Ecto neural progenitor cell (in vitro differentiated cells): Measurements from ENCODE around the gene CDHR5.
"Not testable (repeated sequence)": the region's sequence is repeated elsewhere in the genome, so short reads cannot be mapped to it uniquely, and the experiment has no call there.

ENCODE experiments used
- DNase-seq: peaks from one replicate; pipeline ENCODE4 v3.0.0-alpha.2; 2018; ENCODE audit warnings: low spot score

CDHR5 gene

DNA sequence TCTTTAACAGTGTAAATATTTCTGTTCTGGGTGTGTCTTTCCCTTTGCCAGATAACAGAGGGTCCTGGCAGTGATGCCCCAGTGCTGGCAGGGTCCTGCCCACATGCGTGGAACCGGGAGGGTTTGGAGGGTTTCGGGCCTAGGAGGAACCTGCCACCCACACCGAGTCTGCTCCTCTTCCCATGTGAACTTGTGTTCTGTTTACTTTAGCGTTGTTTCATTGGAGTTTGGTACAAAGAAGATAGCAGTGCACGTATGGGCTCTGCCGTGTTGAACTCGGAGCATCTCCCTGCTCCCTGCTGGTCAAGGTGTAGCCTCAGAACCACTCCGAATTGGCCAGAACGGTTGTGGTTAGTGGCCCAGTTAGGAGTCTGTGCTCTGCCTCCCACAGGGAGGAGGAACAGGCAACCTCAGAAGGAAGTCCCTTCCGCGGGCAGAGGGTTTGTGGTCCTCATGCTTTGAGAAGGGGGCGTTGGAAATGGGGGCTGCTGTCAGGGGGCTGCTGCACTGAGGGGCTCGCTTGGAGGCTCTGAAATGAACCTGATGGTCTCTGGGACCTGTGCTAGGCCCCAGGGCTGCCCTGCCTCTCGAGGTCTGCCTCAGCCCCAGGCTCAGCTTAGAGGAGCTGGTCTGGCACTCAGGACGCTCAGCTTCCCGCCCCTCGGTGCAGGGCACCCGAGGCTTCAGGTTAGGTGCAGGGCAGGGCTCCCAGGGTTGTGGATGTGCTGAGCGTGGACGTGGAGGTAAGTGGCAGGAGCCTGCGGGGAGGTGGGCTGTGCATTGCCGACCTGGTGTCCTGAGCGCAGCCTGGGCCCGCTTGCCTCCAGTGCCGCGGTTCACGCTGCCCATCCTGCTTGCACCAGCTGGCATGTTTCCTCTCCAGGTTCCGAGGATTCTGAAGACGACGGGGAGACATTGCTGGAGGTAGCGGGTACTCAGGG lies 38.1 kb downstream of the CDHR5 start:
- no peak for DNase-seq

DNA sequence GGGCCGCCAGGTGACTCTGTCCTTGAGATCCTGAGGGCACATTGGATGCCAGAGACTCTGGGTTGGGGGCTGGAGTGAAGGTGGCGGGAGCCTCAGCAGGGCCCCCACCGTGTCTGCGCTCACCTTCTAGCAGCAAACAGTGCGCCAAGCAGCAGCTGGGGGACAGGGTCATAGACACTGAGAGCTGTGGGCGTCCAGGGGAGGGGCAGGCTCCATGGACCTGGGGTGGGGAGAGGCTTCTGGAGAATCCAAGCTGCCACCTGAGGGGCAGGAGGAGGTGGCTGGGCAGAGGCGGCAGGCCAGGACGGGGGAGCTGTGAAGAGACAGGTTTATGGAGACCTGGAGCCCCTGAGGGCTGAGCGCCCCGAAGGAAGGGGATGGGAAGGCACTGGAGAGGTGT lies 40.5 kb downstream of the CDHR5 start:
- DNase-seq = no peak

DNA sequence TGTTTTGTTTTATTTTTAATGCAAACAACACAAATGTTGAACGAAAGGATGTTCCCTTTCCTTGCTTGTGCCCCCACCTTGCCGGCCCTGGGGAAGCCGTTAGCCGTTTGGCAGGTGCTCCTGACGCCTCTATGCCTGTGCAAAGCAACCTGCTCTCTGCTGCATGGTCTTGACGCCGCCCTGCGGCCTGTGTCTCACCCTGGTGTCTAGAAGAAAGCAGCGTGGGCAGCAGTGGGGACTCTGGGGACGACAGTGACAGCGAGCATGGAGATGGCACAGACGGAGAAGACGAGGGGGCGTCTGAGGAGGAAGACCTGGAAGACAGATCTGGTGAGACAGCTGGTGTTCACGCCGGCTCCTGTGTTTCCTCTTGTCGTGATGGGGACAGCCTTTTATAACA lies 43.0 kb downstream of the CDHR5 start:
- no peak for DNase-seq

DNA sequence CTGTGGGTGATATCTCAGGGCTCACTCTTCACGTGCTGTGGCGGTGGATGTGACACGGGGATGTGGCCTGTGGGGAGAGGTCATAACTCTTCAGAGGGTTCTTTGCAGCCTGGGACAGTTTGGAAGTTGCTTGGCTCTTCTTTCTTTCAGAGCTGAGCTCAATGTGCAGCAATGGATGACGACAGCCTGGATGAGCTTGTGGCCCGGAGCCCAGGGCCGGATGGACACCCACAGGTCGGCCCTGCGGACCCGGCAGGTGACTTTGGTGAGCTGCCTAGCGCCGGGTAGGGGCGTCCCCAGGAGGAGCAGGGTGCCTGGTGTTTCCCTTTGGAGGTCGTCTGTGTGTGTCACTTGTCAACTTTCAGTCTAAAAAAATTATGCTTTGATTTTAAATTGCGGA lies 43.4 kb downstream of the CDHR5 start:
- DNase-seq = no peak

DNA sequence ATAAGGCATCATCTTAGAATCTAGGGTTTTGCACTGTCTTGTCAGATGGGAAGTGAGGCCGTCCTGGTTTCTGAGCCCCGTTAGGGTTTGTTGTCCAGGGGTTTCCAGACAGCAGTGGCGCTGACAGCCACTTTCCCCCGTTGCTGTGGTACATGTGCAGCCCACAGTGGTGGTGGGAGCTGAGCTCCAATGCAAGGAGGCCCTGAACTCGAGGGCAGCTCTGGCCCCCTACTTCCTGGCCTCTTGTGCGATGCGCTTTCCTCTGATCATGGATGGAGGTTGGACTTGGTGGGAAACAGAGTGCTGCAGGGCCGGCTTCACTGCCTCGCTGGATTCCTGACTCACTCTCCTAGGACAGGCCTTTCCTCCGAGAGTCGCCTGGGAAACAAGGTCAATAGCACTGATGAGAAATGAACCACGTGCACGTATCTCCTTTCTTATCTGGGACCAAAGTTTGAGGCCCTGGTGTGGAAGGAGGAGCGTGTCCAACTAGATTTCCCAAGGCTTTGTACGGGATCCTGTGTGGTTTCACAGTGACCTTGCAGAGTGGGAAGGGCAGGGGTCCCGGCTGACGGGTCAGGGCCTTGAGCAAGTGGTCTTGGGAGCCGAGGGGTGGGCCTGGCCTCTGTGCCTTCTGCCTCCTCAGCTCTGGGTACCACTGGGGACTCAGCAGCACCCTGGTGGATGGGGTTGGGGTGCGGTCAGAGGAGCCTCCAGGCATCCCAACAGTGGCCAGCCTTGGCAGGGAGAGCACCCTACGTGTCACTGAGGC lies 44.7 kb downstream of the CDHR5 start:
- DNase-seq = no peak

DNA sequence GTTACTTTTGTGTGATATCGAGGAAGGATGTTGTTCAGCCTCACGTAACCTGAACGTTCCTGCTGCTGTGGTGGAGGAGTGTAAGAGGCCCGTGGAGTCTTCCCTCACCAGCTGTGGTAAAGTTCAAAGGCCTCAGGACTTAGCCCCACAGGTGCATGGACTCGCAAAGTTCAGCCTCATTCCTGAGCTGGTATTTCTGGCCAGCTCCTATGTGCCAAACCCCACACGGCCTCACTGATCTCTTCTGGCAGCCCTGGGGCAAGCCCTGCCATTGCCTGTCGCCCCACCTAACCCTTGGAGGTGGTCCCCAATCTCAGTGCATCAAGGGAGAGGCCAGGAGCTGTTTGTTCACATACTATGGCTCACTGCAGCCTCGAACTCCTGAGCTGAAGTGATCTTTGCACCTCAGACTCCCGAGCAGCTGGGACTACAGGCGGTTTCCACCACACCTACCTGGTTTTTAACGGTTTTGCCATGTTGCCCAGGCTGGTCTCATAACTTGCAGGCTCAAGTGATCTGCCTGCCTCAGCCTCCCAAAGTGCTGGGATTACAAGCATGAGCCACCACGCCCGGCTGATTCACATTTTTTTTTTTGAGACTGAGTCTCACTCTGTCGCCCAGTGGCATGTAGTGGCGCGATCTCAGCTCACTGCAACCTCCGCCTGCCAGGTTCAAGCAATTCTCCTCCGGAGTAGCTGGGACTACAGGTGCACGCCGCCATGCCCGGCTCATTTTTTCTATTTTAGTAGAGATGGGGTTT lies 46.3 kb downstream of the CDHR5 start:
- DNase-seq = no peak

DNA sequence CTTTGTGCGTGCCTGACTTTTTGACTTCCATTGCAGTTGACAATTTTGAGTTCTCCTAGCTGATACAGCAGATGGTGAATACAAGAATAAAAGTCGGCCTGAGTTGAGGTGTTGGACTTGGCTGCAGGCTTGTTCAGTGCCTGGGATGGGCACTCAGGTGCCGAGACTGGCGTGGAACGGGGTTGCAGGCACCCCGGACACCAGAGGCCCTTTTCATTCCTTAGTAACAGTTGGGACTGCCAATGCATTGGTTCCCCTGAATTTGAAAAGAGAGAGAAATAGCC lies 47.2 kb downstream of the CDHR5 start:
- no peak for DNase-seq

DNA sequence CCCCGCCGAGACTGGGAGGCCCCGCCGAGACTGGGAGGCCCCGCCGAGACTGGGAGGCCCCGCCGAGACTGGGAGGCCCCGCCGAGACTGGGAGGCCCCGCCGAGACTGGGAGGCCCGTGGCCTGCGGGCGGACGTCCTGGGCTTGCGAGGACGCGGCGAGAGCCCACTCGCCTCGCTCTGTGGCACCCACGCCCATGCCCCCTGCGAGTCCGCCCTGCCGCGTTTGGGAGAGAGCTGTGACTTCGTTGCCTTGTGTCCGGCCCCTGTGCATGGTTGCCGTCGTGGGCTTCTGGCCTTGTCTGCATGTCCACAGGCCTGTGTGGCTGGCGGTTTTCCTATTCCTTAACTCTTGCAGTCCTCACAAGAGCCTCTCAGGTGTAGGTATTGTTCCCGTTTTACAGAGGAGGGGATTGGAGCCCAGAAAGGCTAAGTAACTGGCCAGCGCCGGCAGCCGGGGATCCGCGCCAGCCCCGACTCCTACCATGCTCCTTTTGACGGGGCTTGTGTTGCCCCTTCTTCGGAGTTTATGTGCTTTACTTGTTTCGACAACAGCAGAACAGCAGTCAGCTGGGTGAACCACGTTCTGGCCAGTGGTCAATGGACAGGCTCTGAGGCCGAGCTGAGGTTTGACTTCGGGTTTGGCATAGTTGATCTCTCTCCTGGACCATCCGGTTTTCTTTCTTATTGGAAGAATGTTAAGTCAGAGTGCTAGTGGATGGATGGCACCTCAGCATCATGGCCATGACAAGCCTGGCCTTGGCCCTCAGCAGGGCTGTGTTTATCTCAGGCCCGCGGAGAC lies 47.7 kb downstream of the CDHR5 start:
- DNase-seq = no peak

DNA sequence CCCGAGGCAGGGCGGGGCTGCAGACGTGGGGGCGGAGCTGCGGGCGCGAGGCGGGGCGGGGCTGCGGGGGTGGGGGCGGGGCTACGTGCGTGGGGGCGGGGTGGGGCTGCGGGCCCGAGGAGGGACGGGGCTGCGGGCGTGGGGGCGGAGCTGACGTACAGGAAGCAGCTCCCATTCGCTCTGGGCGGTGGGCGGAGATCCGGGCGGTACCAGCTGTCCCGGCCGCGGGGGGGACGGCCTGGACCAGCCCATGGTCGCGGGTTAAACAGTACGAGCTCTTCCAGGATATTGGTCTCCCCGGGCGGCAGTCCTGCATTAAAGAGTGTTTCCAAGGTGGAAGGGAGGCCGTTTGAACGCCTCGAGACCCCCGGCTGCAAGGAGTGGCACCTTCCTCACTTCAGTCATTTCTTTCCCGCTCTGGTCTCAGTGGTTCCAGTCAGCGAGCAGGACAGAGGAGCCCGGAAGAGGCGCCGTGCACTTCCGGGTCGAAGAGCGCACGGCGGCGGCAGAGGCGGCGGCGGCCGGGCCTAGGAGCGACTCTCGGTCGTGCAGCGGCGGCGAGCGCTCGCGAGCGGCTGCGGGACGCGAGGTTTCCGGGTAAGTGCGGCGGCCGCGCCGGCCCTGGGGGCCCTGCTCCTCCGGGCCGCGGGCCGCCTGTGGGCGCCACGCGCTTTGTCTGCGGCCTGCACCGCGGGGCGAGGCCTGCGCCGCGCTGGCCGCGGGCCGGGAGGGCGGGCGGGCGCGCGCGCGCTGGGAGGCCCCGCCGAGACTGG lies 48.6 kb downstream of the CDHR5 start, which contains the start of gene PHRF1:
Gene PHRF1 (plus strand): TSS at position 475 of the 773 bp plus-strand sequence. CDS start 5,043 bp downstream, outside the sequence.
- DNase-seq = peak; percentile 97

DNA sequence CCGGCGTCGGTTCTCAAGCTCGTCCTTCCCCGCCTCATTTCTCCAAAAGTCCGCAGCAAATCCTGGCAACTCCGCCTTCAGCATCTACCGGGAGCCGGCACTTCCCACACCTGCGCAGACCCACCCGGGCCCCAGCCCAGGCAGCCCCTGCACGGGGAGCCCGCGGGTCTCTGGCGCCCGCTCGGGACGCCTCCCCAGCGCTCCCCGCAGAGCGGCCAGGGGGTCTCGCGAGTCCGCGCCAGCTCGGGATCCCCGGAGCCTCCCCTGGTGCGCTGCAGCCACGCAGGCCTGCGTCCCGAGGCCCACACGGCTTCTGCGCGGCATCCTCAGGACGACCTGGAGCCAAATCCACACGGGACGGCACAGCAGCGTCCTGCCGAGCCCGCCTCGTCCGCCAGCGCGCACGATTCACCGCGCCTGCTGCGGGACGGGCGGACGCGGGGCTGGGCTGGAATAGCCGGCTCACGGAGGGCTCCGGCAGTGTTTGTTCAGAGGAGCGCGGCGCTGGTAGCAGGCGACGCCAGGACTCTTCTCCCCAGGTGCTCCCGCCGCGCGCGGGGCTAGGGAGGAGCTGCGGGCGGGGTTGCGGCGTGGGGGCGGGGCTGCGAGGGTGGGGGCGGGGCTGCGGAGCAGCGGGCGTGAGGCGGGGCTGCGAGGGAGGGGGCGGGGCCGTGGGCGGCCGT lies 49.3 kb downstream of the CDHR5 start:
- DNase-seq = no peak

DNA sequence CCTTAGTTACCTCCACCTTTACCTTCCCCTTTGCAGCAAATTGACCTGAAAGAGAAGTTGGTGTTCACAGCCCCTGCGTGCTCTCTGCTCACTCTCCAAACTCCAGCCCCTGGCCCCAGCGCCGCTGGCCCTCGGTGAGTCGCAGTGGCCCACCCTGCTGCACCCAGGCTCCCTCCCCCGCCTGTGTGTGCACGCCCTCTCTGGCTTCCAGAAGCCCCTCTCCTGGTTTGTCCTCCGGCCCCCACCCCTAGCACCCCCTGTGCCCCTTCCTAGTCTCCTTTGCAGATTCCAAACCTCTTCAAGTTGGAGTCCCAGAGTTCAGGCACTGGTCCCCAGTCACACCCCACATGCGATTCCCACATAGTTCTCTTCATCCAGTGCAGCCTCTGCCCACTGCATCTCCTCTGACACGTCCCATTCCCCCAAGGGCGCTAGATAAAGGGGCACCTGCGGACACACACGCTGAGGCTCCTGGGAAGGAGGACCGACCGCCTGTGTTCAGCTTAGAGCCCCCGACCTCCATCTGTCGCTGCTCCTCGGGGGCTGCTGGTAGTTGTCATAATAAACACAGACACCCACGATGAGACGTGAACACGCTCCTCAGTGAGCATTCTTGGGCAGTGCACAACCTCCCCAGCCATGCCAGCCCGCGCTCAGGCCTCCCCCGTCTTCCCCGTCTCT lies 50.0 kb downstream of the CDHR5 start:
- DNase-seq = no peak

DNA sequence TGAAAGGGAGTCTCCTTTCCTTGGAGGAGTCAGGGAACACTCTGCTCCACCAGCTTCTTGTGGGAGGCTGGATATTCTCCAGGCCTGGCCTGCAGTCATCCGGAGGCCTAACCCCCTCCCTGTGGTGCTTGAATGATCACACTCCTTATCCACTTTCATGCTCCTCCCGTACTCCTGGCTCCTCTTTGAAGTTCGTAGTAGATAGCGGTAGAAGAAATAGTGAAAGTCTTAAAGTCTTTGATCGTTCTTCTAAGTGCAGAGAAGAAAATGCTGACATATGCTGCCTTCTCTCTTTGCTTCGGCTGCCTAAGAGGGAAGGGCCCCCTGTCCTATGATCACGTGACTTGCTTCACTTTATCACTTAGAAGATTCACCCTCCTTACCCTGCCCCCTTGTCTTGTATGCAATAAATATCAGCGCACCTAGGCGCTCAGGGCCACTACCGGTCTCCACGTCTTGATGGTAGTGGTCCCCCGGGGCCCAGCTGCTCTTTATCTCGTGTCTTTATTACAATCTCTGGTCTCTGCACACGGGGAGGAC lies 50.7 kb downstream of the CDHR5 start:
- DNase-seq = not testable (repeated sequence)

DNA sequence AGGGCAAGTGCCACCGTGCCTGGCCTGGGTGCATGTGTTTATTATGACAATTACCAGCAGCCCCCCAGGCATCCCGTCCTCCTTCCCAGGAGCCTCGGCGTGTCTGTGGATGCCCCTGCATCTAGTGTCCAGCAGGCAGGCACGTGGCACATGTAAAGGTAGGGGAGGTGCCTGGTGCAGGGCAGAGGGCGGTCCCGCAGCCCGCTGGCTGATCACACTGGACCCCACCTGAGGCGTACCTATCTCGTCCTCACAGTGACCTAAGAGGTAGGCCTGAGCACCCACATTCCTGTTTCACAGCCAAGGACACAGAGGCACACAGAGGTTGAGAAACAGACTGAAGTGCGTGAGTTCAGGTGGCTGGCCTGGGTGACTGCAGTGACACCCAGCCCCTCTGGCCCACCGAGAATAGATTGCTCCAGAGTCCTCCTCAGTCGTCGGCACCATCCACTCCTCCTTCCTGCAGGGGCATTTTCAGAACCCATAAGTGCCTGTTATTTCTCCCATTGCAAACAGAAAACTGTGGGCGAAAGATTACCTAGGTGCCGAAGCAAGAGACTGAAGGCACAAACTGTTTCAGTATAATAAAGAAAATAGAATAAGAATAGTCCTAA lies 51.5 kb downstream of the CDHR5 start:
- no peak for DNase-seq

DNA sequence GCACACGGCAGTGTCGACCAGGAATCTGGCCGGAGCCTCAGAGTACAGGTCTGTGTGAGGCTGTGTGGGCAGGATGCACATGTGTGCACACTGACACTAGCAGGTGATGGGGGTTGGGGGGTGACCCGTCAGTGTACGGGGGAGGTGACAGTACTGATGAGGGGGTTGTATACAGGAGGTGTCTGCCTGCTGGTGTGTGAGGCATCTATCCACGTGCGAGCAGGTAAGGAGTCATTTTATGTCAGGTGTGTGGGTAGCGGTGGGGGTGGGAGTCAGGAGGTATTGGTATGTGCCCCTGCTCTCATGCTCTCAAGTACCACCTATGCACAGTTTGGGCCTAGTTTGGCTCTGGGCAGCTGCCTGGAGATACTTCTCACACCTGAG lies 53.0 kb downstream of the CDHR5 start:
- no peak for DNase-seq

DNA sequence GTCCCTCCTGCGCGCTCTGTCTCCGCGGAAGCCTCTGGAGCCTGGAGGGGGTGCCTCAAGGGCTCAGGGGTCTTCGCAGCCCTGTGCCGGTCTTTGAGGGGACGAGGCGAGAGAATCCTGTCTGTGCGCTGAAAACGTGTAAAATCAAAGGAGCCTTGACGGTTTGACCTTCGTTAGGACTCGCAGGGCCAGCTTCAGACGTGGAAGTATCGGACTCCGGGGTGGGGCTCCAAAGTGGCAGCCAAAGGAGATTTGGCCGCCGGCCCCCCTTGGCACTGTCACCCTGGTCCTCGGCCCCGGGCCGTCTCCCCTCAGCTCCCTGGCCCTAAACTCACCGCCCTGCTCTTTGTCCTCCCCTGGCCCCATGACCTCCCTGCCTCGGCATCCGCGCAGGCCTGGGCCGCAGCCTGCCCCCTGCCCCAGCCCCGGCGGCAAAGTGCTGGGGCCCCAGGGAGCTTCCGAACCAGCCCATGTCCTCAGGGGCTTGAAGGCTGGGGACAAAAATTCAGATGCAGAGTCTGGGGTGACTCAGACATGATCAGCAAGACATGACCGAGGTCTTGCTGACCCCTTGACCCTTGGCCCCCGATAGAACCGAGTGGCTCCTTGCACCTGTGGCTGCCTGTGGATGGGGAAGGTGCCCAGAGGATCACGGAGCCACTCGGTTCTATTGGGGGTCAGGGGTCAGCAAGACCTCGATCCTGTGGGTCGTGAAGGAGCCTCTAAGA lies 55.4 kb downstream of the CDHR5 start:
- no peak for DNase-seq

DNA sequence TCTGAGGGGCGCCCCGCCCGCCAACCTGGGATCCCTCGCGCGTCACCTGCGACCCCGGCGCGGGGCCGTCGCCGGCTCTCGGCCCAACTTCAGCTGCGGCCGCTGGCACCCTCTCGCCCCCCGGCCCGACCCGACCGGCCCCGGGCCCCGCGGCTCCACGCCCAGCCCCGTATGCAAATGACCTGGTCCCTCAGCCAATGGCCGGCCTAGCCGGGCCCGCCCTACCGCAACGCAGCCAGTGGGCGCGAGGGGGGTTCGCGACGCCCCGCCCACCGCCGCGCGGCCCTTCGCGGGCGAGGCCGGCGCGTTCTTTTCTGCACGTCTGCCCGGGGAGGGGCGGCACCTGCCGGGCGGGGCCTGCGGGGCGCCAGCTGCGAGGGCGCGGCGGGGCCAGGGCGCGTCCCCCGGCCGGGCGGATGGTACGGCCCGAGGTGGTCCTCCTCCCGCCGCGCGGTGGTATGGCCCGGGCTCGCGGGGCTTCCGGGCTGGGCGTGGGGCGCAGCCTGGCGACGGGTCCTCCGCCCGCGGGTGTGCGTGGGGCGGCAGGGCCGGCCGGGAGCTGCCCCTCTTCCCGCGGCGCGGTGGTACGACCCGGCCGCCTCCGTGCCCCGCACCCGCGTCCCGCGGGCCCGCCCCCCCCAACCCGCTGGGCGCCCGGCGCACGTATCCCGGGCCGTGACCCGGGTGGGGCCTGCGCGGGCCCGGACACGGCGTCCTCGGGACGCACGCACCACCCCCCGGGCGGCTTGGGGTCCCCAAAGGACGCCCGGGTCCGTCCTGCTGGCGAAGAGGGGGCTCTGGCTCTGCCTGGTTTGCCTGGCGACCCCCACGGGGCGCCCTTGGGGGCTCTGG lies 56.2 kb downstream of the CDHR5 start:
- peak; percentile 98 for DNase-seq

DNA sequence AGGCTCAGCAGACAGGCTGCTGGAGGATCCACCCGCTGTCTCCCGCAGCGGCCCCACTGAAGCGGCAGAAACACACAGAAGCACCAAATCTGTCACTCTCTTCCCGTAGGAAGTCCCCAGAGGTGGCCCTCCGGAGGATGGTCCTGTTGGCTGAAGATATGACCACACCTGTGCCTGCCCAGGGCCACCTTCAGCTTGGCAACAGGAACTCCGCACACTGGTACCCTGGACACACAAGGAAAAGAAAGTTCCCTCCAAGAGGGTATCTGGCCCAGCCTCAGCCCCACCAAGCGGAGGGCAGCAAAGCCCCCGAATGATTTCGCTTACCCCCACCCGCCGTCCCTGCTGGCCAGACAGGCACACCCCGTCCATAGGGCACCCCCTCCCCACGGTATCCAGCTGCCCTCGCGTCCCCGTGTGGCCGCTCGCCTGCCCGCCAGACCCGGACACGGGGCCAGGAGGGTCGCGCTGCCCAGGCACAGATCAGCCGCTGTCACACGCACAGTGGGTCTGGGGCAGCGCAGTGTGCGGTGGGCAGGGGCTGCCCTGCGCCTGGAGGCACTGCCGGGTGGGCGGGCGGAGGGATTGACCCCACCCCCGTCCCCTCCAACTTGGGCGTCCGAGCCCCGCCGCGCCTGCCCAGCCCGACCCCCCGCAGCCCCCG lies 57.0 kb downstream of the CDHR5 start:
- no peak for DNase-seq
